ENCODE results near the gene PCDHGB3. TPM values are rescaled to one million over a fixed set of nuclear protein-coding genes. Genes with fewer than 3 reads are reported as not detected.
A peak's percentile ranks its signal among the peaks of the same experiment; 100 is the strongest.
"Not testable (repeated sequence)": the region's sequence is repeated elsewhere in the genome, so short reads cannot be mapped to it uniquely, and the experiment has no call there.

The PCDHGB3 gene
- 0.39 and 1.2 TPM in 2 replicates for total RNA-seq (ENCODE audit: low replicate concordance)
- long read RNA-seq, result 0 reads

GRCh38 chr5:141369994-141370848 lies at the start of gene PCDHGB3:
PCDHGB3 (plus strand) TSS chr5:141370242; CDS start chr5:141370395, 153 bp downstream.
- Mint-ChIP-seq H3K4me3 (no peak within 1 kb of the TSS), H3K27me3 (no peaks in the 10 kb centered on the region), H3K27ac (no peak within 1 kb of the TSS), H3K36me3 (peaks cover 3% of the 10 kb centered on the region), H3K9me3 (peaks cover 4% of the 10 kb centered on the region), H3K4me1 (ENCODE audit: unreplicated experiment) (no peaks in the 10 kb centered on the region)
- no peak for DNase-seq (ENCODE audit: extremely low spot score, unreplicated experiment)
- no peak for TF ChIP-seq CTCF (conservative IDR thresholded peaks at IDR 0.05)

- DNase-seq (ENCODE audit: extremely low spot score, unreplicated experiment), result no peak
- TF ChIP-seq CTCF (conservative IDR thresholded peaks at IDR 0.05), result no peak
- Mint-ChIP-seq H3K36me3 (peaks cover 37% of the 10 kb centered on the region), H3K27me3 (peaks cover 5% of the 10 kb centered on the region), H3K27ac (peak overlapping the region; percentile 18), H3K9me3 (peaks cover 35% of the 10 kb centered on the region), H3K4me1 (ENCODE audit: unreplicated experiment) (peaks cover 12% of the 10 kb centered on the region), H3K4me3 (peak overlapping the region; percentile 60)
Measured at GRCh38 chr5:141322261-141322660, 47.8 kb upstream of the PCDHGB3 start.

- Mint-ChIP-seq H3K27me3 (no peaks in the 10 kb centered on the region), H3K4me1 (ENCODE audit: unreplicated experiment) (no peaks in the 10 kb centered on the region), H3K9me3 (peaks cover 14% of the 10 kb centered on the region), H3K4me3 (peak overlapping the region; percentile 87), H3K27ac (peak overlapping the region; percentile 77), H3K36me3 (peaks cover 5% of the 10 kb centered on the region)
- no peak for DNase-seq (ENCODE audit: extremely low spot score, unreplicated experiment)
- TF ChIP-seq CTCF (conservative IDR thresholded peaks at IDR 0.05), result peak; percentile 63
Measured at GRCh38 chr5:141326088-141326854, 43.8 kb upstream of the PCDHGB3 start.

GRCh38 chr5:141328231-141328630 lies 41.8 kb upstream of the PCDHGB3 start:
- H3K27ac Mint-ChIP-seq, result no peak overlapping the region
- H3K36me3 Mint-ChIP-seq, result peaks cover 5% of the 10 kb centered on the region
- no peaks in the 10 kb centered on the region for H3K4me1 Mint-ChIP-seq (ENCODE audit: unreplicated experiment)
- H3K27me3 Mint-ChIP-seq, result no peaks in the 10 kb centered on the region
- no peak overlapping the region for H3K4me3 Mint-ChIP-seq
- H3K9me3 Mint-ChIP-seq, result peaks cover 10% of the 10 kb centered on the region
- no peak for TF ChIP-seq CTCF (conservative IDR thresholded peaks at IDR 0.05)
- no peak for DNase-seq (ENCODE audit: extremely low spot score, unreplicated experiment)

- peak; percentile 39 for TF ChIP-seq CTCF (conservative IDR thresholded peaks at IDR 0.05)
- Mint-ChIP-seq H3K27me3 (no peaks in the 10 kb centered on the region), H3K4me1 (ENCODE audit: unreplicated experiment) (no peaks in the 10 kb centered on the region), H3K27ac (no peak within 1 kb of the TSS), H3K4me3 (no peak within 1 kb of the TSS), H3K9me3 (peaks cover 10% of the 10 kb centered on the region), H3K36me3 (peaks cover 5% of the 10 kb centered on the region)
- no peak for DNase-seq (ENCODE audit: extremely low spot score, unreplicated experiment)
Measured at GRCh38 chr5:141330299-141331080, 39.6 kb upstream of the PCDHGB3 start, which contains the start of gene PCDHGA1. PCDHGA1 (plus strand) TSS chr5:141330514.

- H3K4me3 Mint-ChIP-seq; H3K4me1 Mint-ChIP-seq (ENCODE audit: unreplicated experiment); H3K27ac Mint-ChIP-seq; H3K27me3 Mint-ChIP-seq; H3K9me3 Mint-ChIP-seq; DNase-seq (ENCODE audit: extremely low spot score, unreplicated experiment); H3K36me3 Mint-ChIP-seq: not testable (repeated sequence)
Measured at GRCh38 chr5:141332571-141332970, 37.5 kb upstream of the PCDHGB3 start.

Data from type B pancreatic cell (in vitro differentiated cells).